Suppressor macrophage treated with lipopolysaccharide for 4 hours (primary cell): ENCODE results near the gene SORBS2.

Experiments
- DNase-seq: peaks from one replicate; pipeline ENCODE4 v3.0.0-alpha.2; 2020

SORBS2 gene

DNA sequence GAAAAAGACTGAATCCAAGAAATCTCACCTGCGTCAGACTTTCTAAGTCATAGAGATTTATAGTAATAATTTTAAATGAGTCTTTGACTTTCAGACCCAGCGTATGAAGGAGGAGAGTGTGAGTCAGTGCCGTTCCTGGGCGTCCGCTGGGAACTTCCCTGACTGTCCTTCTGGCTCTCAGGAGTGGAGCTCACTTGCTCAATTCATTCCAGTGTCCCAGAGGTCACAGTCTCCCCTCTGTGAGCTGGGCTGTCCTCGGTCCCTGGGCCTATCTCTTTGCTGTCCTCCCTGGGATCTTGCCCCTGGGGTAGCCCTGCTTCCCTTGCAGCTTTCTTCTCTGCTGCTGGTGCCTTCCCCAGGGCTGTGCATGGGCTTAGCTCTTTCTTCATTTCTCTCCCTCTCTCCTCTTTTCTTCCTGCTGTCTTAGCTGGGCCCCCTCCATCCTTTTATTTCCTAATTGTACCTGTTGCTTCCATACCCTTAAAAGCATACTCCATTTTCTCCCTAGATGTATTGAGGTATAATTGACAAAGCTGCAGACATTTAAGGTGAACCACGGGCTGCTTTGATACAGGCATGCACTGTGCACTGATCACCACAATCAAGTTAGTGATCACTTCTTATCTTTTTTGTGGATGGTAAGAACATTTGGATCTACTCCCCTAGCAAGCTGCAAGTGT lies 11.6 kb downstream of the SORBS2 start:
- DNase-seq: no peak

DNA sequence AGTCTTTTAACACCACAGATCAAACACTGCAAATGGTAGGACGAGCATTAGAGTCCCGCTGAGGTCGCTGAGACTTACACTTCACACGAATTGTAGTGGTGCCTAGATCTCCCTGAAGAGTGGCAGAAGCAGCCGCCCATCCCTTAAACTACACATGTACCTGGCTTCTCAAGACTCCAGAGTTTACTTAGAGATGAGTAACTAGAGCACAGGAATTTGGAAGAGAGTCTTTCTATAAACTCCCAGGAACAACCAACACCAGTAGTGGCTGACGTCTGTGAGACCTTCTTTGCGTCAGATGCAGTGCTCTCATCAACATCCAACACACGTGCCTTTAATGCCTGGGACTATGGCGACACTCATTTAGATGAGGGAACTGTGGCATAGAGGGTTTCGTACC lies 12.6 kb downstream of the SORBS2 start:
- no peak for DNase-seq

- DNase-seq: no peak
Measured at GRCh38 chr4:185797596-185798338, 14.2 kb downstream of the SORBS2 start.

- DNase-seq: no peak
Measured at GRCh38 chr4:185797018-185797417, 15.0 kb downstream of the SORBS2 start.

- no peak for DNase-seq
Measured at GRCh38 chr4:185796176-185796575, 15.8 kb downstream of the SORBS2 start.

DNA sequence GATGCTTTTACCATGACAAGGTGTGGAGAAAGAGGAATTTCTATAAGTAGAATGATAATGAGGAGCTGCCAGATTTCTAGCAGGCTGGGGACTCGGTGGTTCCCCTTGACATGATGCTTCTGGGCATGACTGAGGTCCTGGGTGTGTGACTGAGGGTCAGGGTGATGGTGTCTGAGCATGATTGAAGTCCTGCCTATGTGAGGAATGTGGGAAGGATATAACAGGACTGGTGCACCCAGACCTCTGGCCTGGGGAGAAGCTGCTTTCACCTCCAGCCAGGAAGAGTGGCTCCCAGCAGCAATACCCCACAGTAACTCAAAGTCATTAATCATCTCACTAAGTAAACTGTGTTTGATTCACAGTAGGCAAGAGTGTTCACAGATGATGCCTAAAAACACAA lies 17.4 kb downstream of the SORBS2 start:
- DNase-seq: no peak

- DNase-seq: no peak
Measured at GRCh38 chr4:185793716-185794115, 18.3 kb downstream of the SORBS2 start.

- DNase-seq: no peak
Measured at GRCh38 chr4:185793116-185793485, 18.9 kb downstream of the SORBS2 start.

- no peak for DNase-seq
Measured at GRCh38 chr4:185792384-185793115, 19.4 kb downstream of the SORBS2 start.

DNA sequence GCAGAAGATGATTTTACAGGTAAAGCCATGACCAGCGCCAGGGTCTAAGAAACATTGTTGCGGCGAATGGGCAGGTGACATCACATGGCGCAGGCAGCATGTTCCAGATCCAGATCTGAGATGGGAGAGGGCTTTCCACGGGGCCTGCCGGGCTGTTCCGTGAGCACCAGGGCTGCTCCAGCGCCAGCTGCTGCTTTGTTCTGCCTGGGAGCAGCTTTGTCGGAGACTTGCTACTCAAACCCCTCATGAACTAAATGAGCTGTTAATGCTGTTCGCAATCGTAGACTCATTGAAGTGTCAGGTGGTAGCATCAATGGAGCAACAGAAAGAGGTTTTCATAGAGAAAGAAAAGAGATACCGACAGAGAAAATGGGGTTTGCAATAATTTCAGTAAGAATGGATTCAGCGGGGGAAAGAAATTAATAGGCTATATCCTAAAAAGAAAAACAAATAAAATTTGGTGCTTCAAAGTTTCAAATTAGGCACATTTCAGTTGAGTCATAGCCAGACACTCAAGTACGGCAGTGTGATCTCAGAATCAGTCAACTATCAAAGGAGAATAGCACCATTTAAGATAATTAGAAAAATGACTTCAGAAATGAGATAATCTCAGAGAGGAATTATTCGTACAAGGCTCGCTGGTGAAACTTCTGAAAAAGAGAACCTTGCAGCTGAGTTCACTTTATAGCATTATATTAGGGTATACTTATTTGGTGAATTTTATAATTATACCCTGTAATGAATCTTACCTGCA lies 23.9 kb downstream of the SORBS2 start:
- no peak for DNase-seq

- no peak for DNase-seq
Measured at GRCh38 chr4:185786422-185786821, 25.6 kb downstream of the SORBS2 start.

DNA sequence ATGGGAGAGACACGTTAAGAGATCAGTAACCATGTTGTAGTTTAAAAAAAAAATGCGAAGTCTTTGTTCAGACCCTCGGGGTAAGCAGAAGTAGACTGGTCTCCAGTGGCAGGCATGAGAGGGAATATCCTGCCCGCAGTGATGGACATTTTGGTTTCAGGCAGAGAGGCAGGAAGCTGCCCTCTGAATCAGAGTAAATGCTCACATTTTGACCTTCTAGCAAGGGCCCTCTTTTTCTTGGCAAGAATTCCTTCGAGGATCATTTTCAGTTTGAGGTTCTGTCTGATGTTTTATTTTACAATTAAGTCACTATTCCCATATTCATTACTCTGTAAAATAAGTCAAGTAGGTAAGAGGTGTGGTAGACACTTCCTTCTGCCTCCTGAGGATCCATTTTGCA lies 28.4 kb downstream of the SORBS2 start:
- DNase-seq: no peak

GRCh38 chr4:185782523-185782922 lies 29.5 kb downstream of the SORBS2 start:
- DNase-seq: no peak

GRCh38 chr4:185781555-185782215 lies 30.3 kb downstream of the SORBS2 start:
- no peak for DNase-seq

- DNase-seq: no peak
Measured at GRCh38 chr4:185780472-185780871, 31.5 kb downstream of the SORBS2 start.

GRCh38 chr4:185779517-185779916 lies 32.5 kb downstream of the SORBS2 start:
- DNase-seq: no peak

DNA sequence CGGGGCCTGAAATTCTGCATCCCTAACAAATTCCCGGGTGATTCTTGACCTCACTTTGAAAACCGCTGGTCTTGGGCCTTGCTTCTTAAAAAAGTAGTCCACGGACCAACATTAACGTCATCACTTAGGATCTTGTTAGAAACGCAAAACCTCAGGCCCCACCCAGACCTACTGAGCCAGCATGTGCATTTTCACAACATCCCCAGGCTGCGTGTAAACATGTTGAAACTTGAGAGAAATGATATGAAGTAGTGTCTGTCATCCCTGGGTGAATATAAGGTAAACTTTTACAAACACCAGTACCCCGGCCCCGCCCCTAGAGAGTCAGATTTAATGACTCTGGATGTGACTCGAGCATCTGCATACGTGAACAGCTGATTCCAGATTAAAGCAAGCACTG lies 33.7 kb downstream of the SORBS2 start:
- DNase-seq: no peak

- no peak for DNase-seq
Measured at GRCh38 chr4:185775792-185776555, 36.0 kb downstream of the SORBS2 start.

- DNase-seq: no peak
Measured at GRCh38 chr4:185774845-185775680, 36.9 kb downstream of the SORBS2 start.

DNA sequence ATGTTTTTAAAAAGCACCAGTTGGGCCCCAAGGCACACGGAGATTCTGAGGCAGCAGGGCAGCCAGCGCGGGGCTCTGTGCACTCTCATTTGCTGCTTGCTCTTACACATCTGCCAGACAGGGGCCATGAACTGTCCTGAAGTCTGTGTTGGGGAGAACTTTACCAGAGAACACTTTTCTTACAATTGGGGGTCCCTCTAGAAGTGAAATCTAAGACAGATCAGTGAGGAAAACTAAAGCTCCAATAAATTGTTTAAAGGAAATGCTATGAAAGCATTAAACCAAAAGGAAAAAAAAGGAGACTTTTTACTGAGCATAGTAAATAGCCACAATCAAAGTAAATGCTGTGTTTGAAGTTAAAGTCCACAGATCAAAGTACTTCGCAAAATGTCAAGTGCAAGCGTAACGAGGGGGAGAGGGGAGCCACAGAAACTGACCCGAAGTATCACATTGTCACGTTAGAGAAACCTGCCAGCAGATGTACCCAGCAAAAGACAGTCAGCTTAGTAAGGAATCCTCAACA lies 37.8 kb downstream of the SORBS2 start:
- DNase-seq: no peak

GRCh38 chr4:185773419-185773818 lies 38.6 kb downstream of the SORBS2 start:
- DNase-seq: no peak
